ENCODE data around the gene MAN1C1.

The MAN1C1 gene

GRCh38 chr1:25807480-25808390 is 191.1 kb downstream of the MAN1C1 start (continued):
- TF ChIP-seq, protein P1, sequence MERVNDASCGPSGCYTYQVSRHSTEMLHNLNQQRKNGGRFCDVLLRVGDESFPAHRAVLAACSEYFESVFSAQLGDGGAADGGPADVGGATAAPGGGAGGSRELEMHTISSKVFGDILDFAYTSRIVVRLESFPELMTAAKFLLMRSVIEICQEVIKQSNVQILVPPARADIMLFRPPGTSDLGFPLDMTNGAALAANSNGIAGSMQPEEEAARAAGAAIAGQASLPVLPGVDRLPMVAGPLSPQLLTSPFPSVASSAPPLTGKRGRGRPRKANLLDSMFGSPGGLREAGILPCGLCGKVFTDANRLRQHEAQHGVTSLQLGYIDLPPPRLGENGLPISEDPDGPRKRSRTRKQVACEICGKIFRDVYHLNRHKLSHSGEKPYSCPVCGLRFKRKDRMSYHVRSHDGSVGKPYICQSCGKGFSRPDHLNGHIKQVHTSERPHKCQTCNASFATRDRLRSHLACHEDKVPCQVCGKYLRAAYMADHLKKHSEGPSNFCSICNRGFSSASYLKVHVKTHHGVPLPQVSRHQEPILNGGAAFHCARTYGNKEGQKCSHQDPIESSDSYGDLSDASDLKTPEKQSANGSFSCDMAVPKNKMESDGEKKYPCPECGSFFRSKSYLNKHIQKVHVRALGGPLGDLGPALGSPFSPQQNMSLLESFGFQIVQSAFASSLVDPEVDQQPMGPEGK (CRISPR knock-in tag; IDR thresholded peaks at IDR 0.05; ENCODE audit: borderline replicate concordance): no peak
- TF ChIP-seq, protein P2, sequence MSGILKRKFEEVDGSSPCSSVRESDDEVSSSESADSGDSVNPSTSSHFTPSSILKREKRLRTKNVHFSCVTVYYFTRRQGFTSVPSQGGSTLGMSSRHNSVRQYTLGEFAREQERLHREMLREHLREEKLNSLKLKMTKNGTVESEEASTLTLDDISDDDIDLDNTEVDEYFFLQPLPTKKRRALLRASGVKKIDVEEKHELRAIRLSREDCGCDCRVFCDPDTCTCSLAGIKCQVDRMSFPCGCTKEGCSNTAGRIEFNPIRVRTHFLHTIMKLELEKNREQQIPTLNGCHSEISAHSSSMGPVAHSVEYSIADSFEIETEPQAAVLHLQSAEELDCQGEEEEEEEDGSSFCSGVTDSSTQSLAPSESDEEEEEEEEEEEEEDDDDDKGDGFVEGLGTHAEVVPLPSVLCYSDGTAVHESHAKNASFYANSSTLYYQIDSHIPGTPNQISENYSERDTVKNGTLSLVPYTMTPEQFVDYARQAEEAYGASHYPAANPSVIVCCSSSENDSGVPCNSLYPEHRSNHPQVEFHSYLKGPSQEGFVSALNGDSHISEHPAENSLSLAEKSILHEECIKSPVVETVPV (CRISPR knock-in tag; IDR thresholded peaks at IDR 0.05): no peak

- ATAC-seq: no peak
- no peak for TF ChIP-seq RARB (CRISPR knock-in tag; IDR thresholded peaks at IDR 0.05)
- TF ChIP-seq CSDC2 (CRISPR knock-in tag; IDR thresholded peaks at IDR 0.05): no peak
Measured at GRCh38 chr1:25808481-25809244, 192.1 kb downstream of the MAN1C1 start.

- TF ChIP-seq CREB5 (CRISPR knock-in tag; IDR thresholded peaks at IDR 0.05; ENCODE audit: low read depth) (no peak), ZNF565 (CRISPR knock-in tag; conservative IDR thresholded peaks at IDR 0.05; ENCODE audit: low read depth) (no peak), PPARA (CRISPR knock-in tag; IDR thresholded peaks at IDR 0.05; ENCODE audit: borderline replicate concordance) (no peak), ZFP30 (CRISPR knock-in tag; IDR thresholded peaks at IDR 0.05) (no peak)
- TF ChIP-seq, protein P2 (CRISPR knock-in tag; IDR thresholded peaks at IDR 0.05): no peak
Measured at GRCh38 chr1:25809283-25809926, 192.8 kb downstream of the MAN1C1 start.

GRCh38 chr1:25809929-25810328 is 193.3 kb downstream of the MAN1C1 start:
- no peak for TF ChIP-seq BACH2 (CRISPR knock-in tag; IDR thresholded peaks at IDR 0.05; ENCODE audit: borderline replicate concordance)
- peak; percentile 68 for TF ChIP-seq ZNF70 (CRISPR knock-in tag; IDR thresholded peaks at IDR 0.05)
- TF ChIP-seq ZFP30 (CRISPR knock-in tag; IDR thresholded peaks at IDR 0.05): no peak
- TF ChIP-seq ZNF8 (CRISPR knock-in tag; IDR thresholded peaks at IDR 0.05): no peak
- TF ChIP-seq, protein P2 (CRISPR knock-in tag; IDR thresholded peaks at IDR 0.05): no peak
- TF ChIP-seq, protein P1 (CRISPR knock-in tag; IDR thresholded peaks at IDR 0.05; ENCODE audit: borderline replicate concordance): no peak
- no peak for TF ChIP-seq POU6F1 (CRISPR knock-in tag; IDR thresholded peaks at IDR 0.05; ENCODE audit: borderline replicate concordance, low read depth)

More at GRCh38 chr1:25809283-25809926, 192.8 kb downstream of the MAN1C1 start:
- ATAC-seq: no peak

More at GRCh38 chr1:25809929-25810328, 193.3 kb downstream of the MAN1C1 start:
- peak; percentile 3; the same call in 1 of the 3 replicates for ATAC-seq

All from SK-N-SH treated with all-trans-retinoic acid at 6 μM for 48 hours (cell line).